Panc1 (cell line): ENCODE data around the gene ADAMTSL3. TPM values are rescaled to one million over a fixed set of nuclear protein-coding genes. Genes with fewer than 3 reads are reported as not detected.

Experiments
- ATAC-seq: fragments of 200-7000 bp; cut with Tn5 transposase; 2 replicates; pipeline ENCODE4 v1.9.1; 2020; ENCODE audit warnings: mild to moderate bottlenecking, moderate library complexity
- BruUV-seq: library from RNA; stranded (reverse); fragments of 400-500 nt; replicated peaks from 2 replicates; lab custom pipeline; 2021; lab: Mats Ljungman, UMichigan
- CTCF ChIA-PET: fragments of 300-600 bp; sonication (Branson Sonifier 250); formaldehyde crosslinking; loops from one replicate; lab custom pipeline; 2022; ENCODE audit warnings: antibody characterized with exemption; lab: Charles Lee
- POLR2A ChIA-PET: fragments of 300-600 bp; sonication (Branson Sonifier 250); formaldehyde crosslinking; loops from one replicate; lab custom pipeline; 2022; ENCODE audit warnings: antibody characterized with exemption; lab: Charles Lee
- DNase-seq: peaks from one replicate; pipeline ENCODE4 v3.0.0-alpha.2; 2010; ENCODE audit warnings: low read depth, low spot score
- H3K27ac ChIP-seq: 2 replicates; pipeline ENCODE4 v1.5.1; 2011; ENCODE audit warnings: mild to moderate bottlenecking, low read length, inconsistent platforms
- H3K27me3 ChIP-seq: fragments of 200-500 bp; sonication (Bioruptor generic); 2 replicates; pipeline ENCODE4 v1.6.0; 2014; ENCODE audit warnings: low read length, inconsistent platforms; ENCODE audit not compliant: control insufficient read depth, insufficient read depth
- H3K36me3 ChIP-seq: fragments of 200-500 bp; sonication (Bioruptor generic); 2 replicates; pipeline ENCODE4 v1.5.1; 2014; ENCODE audit warnings: inconsistent platforms, mild to moderate bottlenecking, low read length, moderate library complexity; ENCODE audit not compliant: control insufficient read depth, insufficient read depth
- H3K4me1 ChIP-seq: 2 replicates; pipeline ENCODE4 v1.5.1; 2011; ENCODE audit warnings: inconsistent platforms, mild to moderate bottlenecking, low read length, moderate library complexity; ENCODE audit not compliant: control insufficient read depth, insufficient read depth
- H3K4me3 ChIP-seq, 2 experiments: 2 replicates each; pipeline ENCODE4 v1.5.1; 2011 to 2012; ENCODE audit warnings: low read depth in 2 of 2, low read length in 2 of 2, mild to moderate bottlenecking in 2 of 2, inconsistent platforms in 1 of 2, moderate library complexity in 1 of 2
- H3K9me3 ChIP-seq: fragments of 200-500 bp; sonication (Bioruptor generic); 2 replicates; pipeline ENCODE4 v1.5.1; 2014; ENCODE audit warnings: low read depth, mild to moderate bottlenecking, inconsistent platforms, low read length, moderate library complexity; ENCODE audit not compliant: control insufficient read depth, insufficient read depth
- CTCF ChIP-seq: fragments of 450-650 bp; IDR thresholded peaks from 2 replicates; pipeline ENCODE4 v1.5.1; 2017; ENCODE audit warnings: mild to moderate bottlenecking
- POLR2AphosphoS5 ChIP-seq: IDR thresholded peaks from 2 replicates; pipeline ENCODE4 v1.6.1; 2012; ENCODE audit warnings: mild to moderate bottlenecking, low read depth, low read length, moderate library complexity
- SIN3A ChIP-seq: IDR thresholded peaks from 2 replicates; pipeline ENCODE4 v1.6.1; 2012; ENCODE audit warnings: low read depth, mild to moderate bottlenecking, low read length, moderate library complexity, borderline replicate concordance; ENCODE audit not compliant: insufficient read depth
- TCF7L2 ChIP-seq: IDR thresholded peaks from 2 replicates; pipeline ENCODE4 v1.6.1; 2011; ENCODE audit warnings: mild to moderate bottlenecking, low read depth, low read length, inconsistent platforms
- in situ Hi-C: cut with HindIII; loops from 2 replicates; pipeline ENCODE4 v1.10.0; 2016; ENCODE audit warnings: low sequenced_read_pairs, low pct_unique_long_range_greater_than_20kb
- intact Hi-C: fragments of 100-400 bp; cut with micrococcal nuclease; formaldehyde crosslinking; loops from one replicate; pipeline ENCODE4 v1.10.0; 2022; ENCODE audit not compliant: unreplicated experiment
- total RNA-seq: library from RNA; stranded (reverse); gene quantifications from one replicate; pipeline ENCODE4 v1.2.1, GENCODE V29; 2021; ENCODE audit not compliant: unreplicated experiment
- TF ChIP-seq, protein P1 (sequence below), 2 experiments: IDR thresholded peaks; 2 replicates each; pipeline ENCODE4 v1.6.1; 2011 to 2012; ENCODE audit warnings: low read depth in 2 of 2, control low read depth in 1 of 2, low read length in 1 of 2, mild to moderate bottlenecking in 1 of 2, moderate library complexity in 1 of 2; ENCODE audit not compliant: insufficient read depth in 1 of 2

The ADAMTSL3 gene
- total RNA-seq, 1 experiment from 2014 or later, result not detected

DNA sequence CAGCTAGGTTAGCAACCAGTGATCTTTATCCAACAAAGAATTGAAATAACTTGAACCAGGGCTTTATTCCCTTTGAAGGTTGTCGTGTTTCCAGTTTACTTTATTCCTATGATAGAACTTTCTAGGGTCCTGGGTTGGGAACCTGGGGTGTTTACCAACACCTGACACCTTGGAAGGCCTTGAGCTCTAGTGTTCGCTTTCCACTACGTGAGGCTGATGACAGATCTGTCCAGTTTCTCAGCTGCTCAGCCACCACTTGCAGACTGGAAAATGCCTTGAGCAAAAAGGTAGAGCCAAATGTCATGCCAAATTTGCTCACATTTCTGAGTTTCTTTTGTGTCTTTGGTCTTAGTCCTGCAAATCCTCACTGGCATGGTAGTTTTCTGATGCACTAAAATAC, 227.2 kb downstream of the ADAMTSL3 start:
- no peak for ATAC-seq
- H3K27ac ChIP-seq, result no peak overlapping the region
- no TSS peak for BruUV-seq
- CTCF ChIA-PET, result no interaction called here
- H3K4me1 ChIP-seq, result no peaks in the 10 kb centered on the region
- no peaks in the 10 kb centered on the region for H3K36me3 ChIP-seq
- in situ Hi-C loops (no loop called here), intact Hi-C loops (no loop called here)
- no peak for DNase-seq
- no peaks in the 10 kb centered on the region for H3K27me3 ChIP-seq
- TF ChIP-seq SIN3A, result no peak
- TF ChIP-seq, protein P1, sequence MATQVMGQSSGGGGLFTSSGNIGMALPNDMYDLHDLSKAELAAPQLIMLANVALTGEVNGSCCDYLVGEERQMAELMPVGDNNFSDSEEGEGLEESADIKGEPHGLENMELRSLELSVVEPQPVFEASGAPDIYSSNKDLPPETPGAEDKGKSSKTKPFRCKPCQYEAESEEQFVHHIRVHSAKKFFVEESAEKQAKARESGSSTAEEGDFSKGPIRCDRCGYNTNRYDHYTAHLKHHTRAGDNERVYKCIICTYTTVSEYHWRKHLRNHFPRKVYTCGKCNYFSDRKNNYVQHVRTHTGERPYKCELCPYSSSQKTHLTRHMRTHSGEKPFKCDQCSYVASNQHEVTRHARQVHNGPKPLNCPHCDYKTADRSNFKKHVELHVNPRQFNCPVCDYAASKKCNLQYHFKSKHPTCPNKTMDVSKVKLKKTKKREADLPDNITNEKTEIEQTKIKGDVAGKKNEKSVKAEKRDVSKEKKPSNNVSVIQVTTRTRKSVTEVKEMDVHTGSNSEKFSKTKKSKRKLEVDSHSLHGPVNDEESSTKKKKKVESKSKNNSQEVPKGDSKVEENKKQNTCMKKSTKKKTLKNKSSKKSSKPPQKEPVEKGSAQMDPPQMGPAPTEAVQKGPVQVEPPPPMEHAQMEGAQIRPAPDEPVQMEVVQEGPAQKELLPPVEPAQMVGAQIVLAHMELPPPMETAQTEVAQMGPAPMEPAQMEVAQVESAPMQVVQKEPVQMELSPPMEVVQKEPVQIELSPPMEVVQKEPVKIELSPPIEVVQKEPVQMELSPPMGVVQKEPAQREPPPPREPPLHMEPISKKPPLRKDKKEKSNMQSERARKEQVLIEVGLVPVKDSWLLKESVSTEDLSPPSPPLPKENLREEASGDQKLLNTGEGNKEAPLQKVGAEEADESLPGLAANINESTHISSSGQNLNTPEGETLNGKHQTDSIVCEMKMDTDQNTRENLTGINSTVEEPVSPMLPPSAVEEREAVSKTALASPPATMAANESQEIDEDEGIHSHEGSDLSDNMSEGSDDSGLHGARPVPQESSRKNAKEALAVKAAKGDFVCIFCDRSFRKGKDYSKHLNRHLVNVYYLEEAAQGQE (IDR thresholded peaks at IDR 0.05; ENCODE audit: insufficient read depth in 1 of 2, low read depth in 2 of 2, low read length in 1 of 2), result no peak
- TF ChIP-seq CTCF, result no peak
- no peak for TF ChIP-seq TCF7L2
- TF ChIP-seq POLR2AphosphoS5, result no peak
- H3K4me3 ChIP-seq, result no peak overlapping the region
- POLR2A ChIA-PET, result no interaction called here
- no peaks in the 10 kb centered on the region for H3K9me3 ChIP-seq

DNA sequence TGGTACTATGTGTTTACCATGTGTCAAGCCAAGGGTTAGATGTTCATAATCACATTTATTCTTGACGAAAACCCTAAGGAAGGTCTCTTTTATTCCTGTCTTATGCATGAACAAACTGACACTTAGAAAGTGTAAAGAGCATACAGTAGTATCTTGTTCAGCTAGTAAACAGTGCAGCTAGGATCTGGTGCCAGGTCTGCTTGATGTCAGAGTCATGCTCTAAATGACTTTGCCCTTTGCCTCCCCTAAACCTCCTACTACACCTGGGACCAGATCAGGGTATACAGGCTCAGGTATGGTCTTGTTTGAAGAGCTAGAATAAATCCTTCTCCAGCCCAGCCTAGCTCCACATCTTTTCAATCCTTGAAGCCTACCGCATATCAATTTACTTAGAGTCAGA, 232.4 kb downstream of the ADAMTSL3 start:
- Histone ChIP-seq H3K27ac (no peak overlapping the region), H3K4me1 (no peaks in the 10 kb centered on the region), H3K36me3 (no peaks in the 10 kb centered on the region), H3K9me3 (no peaks in the 10 kb centered on the region), H3K4me3 (no peak overlapping the region), H3K27me3 (no peaks in the 10 kb centered on the region)
- TF ChIP-seq SIN3A, result no peak
- TF ChIP-seq CTCF, result no peak
- TF ChIP-seq, protein P1 (IDR thresholded peaks at IDR 0.05; ENCODE audit: insufficient read depth in 1 of 2, low read depth in 2 of 2, low read length in 1 of 2), result no peak
- TF ChIP-seq TCF7L2, result no peak
- no peak for TF ChIP-seq POLR2AphosphoS5
- no TSS peak for BruUV-seq
- intact Hi-C loops, result no loop called here
- in situ Hi-C loops, result no loop called here
- ATAC-seq (no peak), DNase-seq (no peak)
- ChIA-PET POLR2A (no interaction called here), CTCF (interaction anchor here (0.6 kb wide), 1 partner anchor 330 kb away, joined by 3 read pairs; no protein-coding TSS in a partner anchor)
